Fibroblast of the conjunctiva (primary cell): ENCODE measurements around the gene SULT6B1.
"Not testable (repeated sequence)": the region's sequence is repeated elsewhere in the genome, so short reads cannot be mapped to it uniquely, and the experiment has no call there.

ENCODE experiments used
- DNase-seq: peaks from one replicate; pipeline ENCODE4 v3.0.0-alpha.2; 2010; ENCODE audit warnings: low read depth

SULT6B1 gene

GRCh38 chr2:37196320-37197195, 8.1 kb upstream of the SULT6B1 start, which contains the start of gene CEBPZOS:
CEBPZOS (plus strand) TSS chr2:37196496; CDS start chr2:37199705, 3,209 bp downstream.
- peak; percentile 59 for DNase-seq

GRCh38 chr2:37195862-37196319, 7.4 kb upstream of the SULT6B1 start:
- not testable (repeated sequence) for DNase-seq

GRCh38 chr2:37192551-37192950, 4.1 kb upstream of the SULT6B1 start:
- DNase-seq = no peak

GRCh38 chr2:37191747-37192146, 3.3 kb upstream of the SULT6B1 start:
- no peak for DNase-seq

GRCh38 chr2:37191253-37191652, 2.8 kb upstream of the SULT6B1 start:
- DNase-seq = no peak

- no peak for DNase-seq
These were observed 1.8 kb upstream of the SULT6B1 start for GRCh38 chr2:37190290-37190689.

- DNase-seq = peak; percentile 77
These were observed 1.1 kb upstream of the SULT6B1 start for GRCh38 chr2:37189452-37190153.

- DNase-seq = peak; percentile 16
These were observed 6.5 kb downstream of the SULT6B1 start for GRCh38 chr2:37181726-37182684.

- DNase-seq = no peak
These were observed 7.8 kb downstream of the SULT6B1 start for GRCh38 chr2:37180640-37181039.

GRCh38 chr2:37180006-37180639, 8.3 kb downstream of the SULT6B1 start:
- DNase-seq = no peak

- no peak for DNase-seq
These were observed 14.7 kb downstream of the SULT6B1 start for GRCh38 chr2:37173741-37174140.

- no peak for DNase-seq
These were observed 16.9 kb downstream of the SULT6B1 start for GRCh38 chr2:37171624-37171950.

- DNase-seq = peak; percentile 31
These were observed 20.1 kb downstream of the SULT6B1 start for GRCh38 chr2:37168217-37168981.

- no peak for DNase-seq
These were observed 20.8 kb downstream of the SULT6B1 start for GRCh38 chr2:37167636-37168180.

GRCh38 chr2:37164757-37165156, 23.7 kb downstream of the SULT6B1 start:
- no peak for DNase-seq

- DNase-seq = peak; percentile 71
These were observed 31.4 kb downstream of the SULT6B1 start, which contains the start of gene EIF2AK2 for GRCh38 chr2:37156857-37157714. EIF2AK2 (minus strand) TSS chr2:37156980; CDS start chr2:37147806, 9,174 bp downstream.

GRCh38 chr2:37156071-37156856, 32.2 kb downstream of the SULT6B1 start:
- DNase-seq = peak; percentile 20

- no peak for DNase-seq
These were observed 33.7 kb downstream of the SULT6B1 start for GRCh38 chr2:37154785-37155184.
